Liver (tissue), 9 donors: ENCODE data around the gene LHX3. TPM values are rescaled to one million over a fixed set of nuclear protein-coding genes. Genes with fewer than 3 reads are reported as not detected.

Source experiments
- DNase-seq: peaks from one replicate; pipeline ENCODE4 v3.0.0-alpha.2; 2017; ENCODE audit warnings: low spot score
- H3K27ac ChIP-seq, 2 donors: one replicate each; pipeline ENCODE4 v1.7.0; 2013; ENCODE audit warnings: inconsistent platforms in 2 of 2, low read length in 2 of 2, control low read depth in 1 of 2, low read depth in 1 of 2, mild to moderate bottlenecking in 1 of 2
- H3K27me3 ChIP-seq, 4 donors: one replicate each; pipeline versions ENCODE4 v1.6.1 to v1.7.0; 2013; ENCODE audit warnings: low read length in 3 of 4, inconsistent platforms in 1 of 4, mild to moderate bottlenecking in 1 of 4, moderate library complexity in 1 of 4; ENCODE audit not compliant: control insufficient read depth in 4 of 4, insufficient read depth in 4 of 4
- H3K36me3 ChIP-seq, 4 donors: one replicate each; pipeline versions ENCODE4 v1.6.1 to v1.7.0; 2013; ENCODE audit warnings: low read length in 3 of 4, mild to moderate bottlenecking in 3 of 4, low read depth in 1 of 4, moderate library complexity in 1 of 4; ENCODE audit not compliant: control insufficient read depth in 4 of 4, insufficient read depth in 3 of 4
- H3K4me1 ChIP-seq, 4 donors: one replicate each; pipeline versions ENCODE4 v1.6.1 to v1.7.0; 2013; ENCODE audit warnings: low read length in 3 of 4, mild to moderate bottlenecking in 3 of 4, moderate library complexity in 1 of 4; ENCODE audit not compliant: control insufficient read depth in 4 of 4, insufficient read depth in 4 of 4
- H3K4me3 ChIP-seq, 3 donors: one replicate each; pipeline versions ENCODE4 v1.6.1 to v1.7.0; 2013; ENCODE audit warnings: low read length in 3 of 3, control low read depth in 1 of 3, low read depth in 1 of 3, mild to moderate bottlenecking in 1 of 3
- H3K9ac ChIP-seq, 2 donors: one replicate each; pipeline ENCODE4 v1.7.0; 2013; ENCODE audit warnings: low read length in 2 of 2, mild to moderate bottlenecking in 2 of 2, moderate library complexity in 2 of 2, control low read depth in 1 of 2, low read depth in 1 of 2
- H3K9me3 ChIP-seq, 4 donors: one replicate each; pipeline versions ENCODE4 v1.6.1 to v1.7.0; 2013; ENCODE audit warnings: low read length in 3 of 4; ENCODE audit not compliant: control insufficient read depth in 4 of 4
- CTCF ChIP-seq: fragments of 150-350 bp; IDR thresholded peaks from 2 replicates; pipeline ENCODE4 v1.5.1; 2017; ENCODE audit warnings: improper control_type of control experiment, low read depth, low read length; ENCODE audit not compliant: missing input control
- EGR1 ChIP-seq, 2 donors: IDR thresholded peaks; 2 replicates each; pipeline ENCODE4 v1.6.1; 2016 to 2018; ENCODE audit warnings: antibody characterized with exemption in 2 of 2, low read depth in 2 of 2
- FOXA1 ChIP-seq: IDR thresholded peaks from 2 replicates; pipeline ENCODE4 v1.6.1; 2016; ENCODE audit warnings: antibody characterized with exemption
- FOXA2 ChIP-seq: IDR thresholded peaks from 2 replicates; pipeline ENCODE4 v1.6.1; 2016; ENCODE audit warnings: antibody characterized with exemption
- GABPA ChIP-seq, 2 donors: IDR thresholded peaks in 1 of 2; conservative IDR thresholded peaks in 1 of 2; 2 replicates each; pipeline ENCODE4 v1.6.1; 2016; ENCODE audit warnings: antibody characterized with exemption in 2 of 2, mild to moderate bottlenecking in 1 of 2, moderate library complexity in 1 of 2
- HNF4A ChIP-seq, 2 donors: conservative IDR thresholded peaks; 2 replicates each; pipeline ENCODE4 v1.6.1; 2016; ENCODE audit warnings: antibody characterized with exemption in 2 of 2, mild to moderate bottlenecking in 2 of 2
- HNF4G ChIP-seq: IDR thresholded peaks from 2 replicates; pipeline ENCODE4 v1.6.1; 2016; ENCODE audit warnings: antibody characterized with exemption
- JUND ChIP-seq, 2 donors: IDR thresholded peaks; 2 replicates each; pipeline ENCODE4 v1.6.1; 2016; ENCODE audit warnings: antibody characterized with exemption in 2 of 2
- RAD21 ChIP-seq, 2 donors: IDR thresholded peaks; 2 replicates each; pipeline ENCODE4 v1.6.1; 2016; ENCODE audit warnings: antibody characterized with exemption in 2 of 2, mild to moderate bottlenecking in 2 of 2
- RXRA ChIP-seq, 2 donors: IDR thresholded peaks; 2 replicates each; pipeline ENCODE4 v1.6.1; 2017 to 2018; ENCODE audit warnings: antibody characterized with exemption in 2 of 2, mild to moderate bottlenecking in 1 of 2
- SP1 ChIP-seq: IDR thresholded peaks from 2 replicates; pipeline ENCODE4 v1.6.1; 2018; ENCODE audit warnings: antibody characterized with exemption, mild to moderate bottlenecking
- TAF1 ChIP-seq: conservative IDR thresholded peaks from 2 replicates; pipeline ENCODE4 v1.6.1; 2016; ENCODE audit warnings: antibody characterized with exemption, mild to moderate bottlenecking
- YY1 ChIP-seq: IDR thresholded peaks from 2 replicates; pipeline ENCODE4 v1.6.1; 2016; ENCODE audit warnings: antibody characterized with exemption, mild to moderate bottlenecking
- ZBTB33 ChIP-seq: IDR thresholded peaks from 2 replicates; pipeline ENCODE4 v1.6.1; 2016; ENCODE audit warnings: antibody characterized with exemption
- WGBS: extraction: QIAGEN DNeasy Blood & Tissue Kit; methylation state at CpG from one replicate; pipeline ENCODE4 v1.1.7; 2013; 5-methylcytosine and 5-hydroxymethylcytosine counted together
- polyA plus RNA-seq, 2 donors: library from polyadenylated mRNA; stranded (reverse) in 1 of 2; unstranded in 1 of 2; fragments of 200-250 nt in 1 of 2; fragments of >200 nt in 1 of 2; fragmentation: Nextera tagmentation in 1 of 2; extraction: Ambion mirVana in 1 of 2; gene quantifications; one replicate each; pipeline versions ENCODE4 v1.2.1 to v1.2.3, GENCODE V29; 2013 to 2015
- total RNA-seq, 2 donors: library from RNA; depleted of rRNA; stranded (reverse); fragments of >200 nt; gene quantifications; one replicate each; pipeline ENCODE4 v1.2.3, GENCODE V29; 2014
- TF ChIP-seq, protein P1 (sequence below): IDR thresholded peaks from 2 replicates; pipeline ENCODE4 v1.6.1; 2016; ENCODE audit warnings: antibody characterized with exemption
- TF ChIP-seq, protein P2 (sequence below): IDR thresholded peaks from 2 replicates; pipeline ENCODE4 v1.6.1; 2016; ENCODE audit warnings: antibody characterized with exemption, mild to moderate bottlenecking
- TF ChIP-seq, protein P3 (sequence below): IDR thresholded peaks from 2 replicates; pipeline ENCODE4 v1.6.1; 2016; ENCODE audit warnings: antibody characterized with exemption
- donor health status: healthy.
- donor health status: healthy.
- donor health status: healthy.
- donor health status: healthy.
- donor health status: healthy.

Gene LHX3
- total and polyA plus RNA-seq, 4 donors = not detected

DNA sequence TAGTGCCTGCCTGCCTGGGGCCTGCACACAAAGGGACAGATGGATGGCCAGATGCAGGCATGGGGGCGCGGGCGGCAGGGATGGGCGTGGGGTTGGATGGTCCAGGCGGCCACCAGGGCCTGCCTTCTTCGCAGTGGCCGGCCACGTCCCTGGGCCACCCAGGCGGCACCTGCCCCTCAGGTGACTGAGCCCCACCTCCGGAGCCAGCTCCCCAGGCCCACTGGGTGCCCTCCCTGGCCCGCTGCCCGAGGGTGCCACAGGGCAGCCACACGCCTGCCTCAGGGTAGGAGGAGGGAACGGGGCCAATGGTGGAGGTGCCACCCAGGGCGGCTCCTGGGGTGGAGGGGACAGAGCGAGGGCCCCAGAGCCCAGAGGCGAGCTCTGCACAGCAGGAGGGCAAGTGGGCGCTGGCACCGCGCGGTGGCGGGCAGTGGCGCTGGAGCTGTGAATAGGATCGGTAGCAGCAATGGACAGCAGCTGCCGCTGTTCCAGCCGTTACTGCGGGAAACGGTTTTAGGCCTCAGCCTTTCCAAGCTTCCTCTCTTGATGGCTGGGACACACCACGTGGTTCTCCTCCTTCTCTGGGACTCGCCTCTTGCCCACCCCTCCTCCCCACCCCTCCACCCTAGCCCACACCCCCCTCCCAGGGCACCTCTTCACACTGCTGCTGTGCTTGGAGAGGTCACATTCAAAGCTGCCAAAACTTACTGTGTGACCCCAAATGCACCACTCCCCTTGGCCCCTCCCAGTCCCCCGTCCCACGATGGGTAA is 19.1 kb downstream of the LHX3 start:
- Histone ChIP-seq H3K9me3 (no peaks in the 10 kb centered on the region), H3K4me1 (no peaks in the 10 kb centered on the region), H3K36me3 (no peaks in the 10 kb centered on the region), H3K27me3 (peaks cover 0 to 12% (median under 1%) of the 10 kb centered on the region in 4 donors), H3K27ac (no peak overlapping the region), H3K4me3 (no peak overlapping the region), H3K9ac (no peak overlapping the region)
- 66% methylated on average over 32 of the region's 32 CpGs for WGBS
- DNase-seq = no peak
- no peak for TF ChIP-seq TAF1
- TF ChIP-seq, protein P1, sequence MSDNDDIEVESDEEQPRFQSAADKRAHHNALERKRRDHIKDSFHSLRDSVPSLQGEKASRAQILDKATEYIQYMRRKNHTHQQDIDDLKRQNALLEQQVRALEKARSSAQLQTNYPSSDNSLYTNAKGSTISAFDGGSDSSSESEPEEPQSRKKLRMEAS = no peak
- no peak for TF ChIP-seq RAD21 (IDR thresholded peaks at IDR 0.05)
- TF ChIP-seq SP1 = no peak
- no peak for TF ChIP-seq RXRA (IDR thresholded peaks at IDR 0.05)
- no peak for TF ChIP-seq ZBTB33
- no peak for TF ChIP-seq HNF4G
- TF ChIP-seq GABPA (IDR thresholded peaks at IDR 0.05 in 1 of 2, conservative IDR thresholded peaks at IDR 0.05 in 1 of 2) = no peak
- TF ChIP-seq, protein P2, sequence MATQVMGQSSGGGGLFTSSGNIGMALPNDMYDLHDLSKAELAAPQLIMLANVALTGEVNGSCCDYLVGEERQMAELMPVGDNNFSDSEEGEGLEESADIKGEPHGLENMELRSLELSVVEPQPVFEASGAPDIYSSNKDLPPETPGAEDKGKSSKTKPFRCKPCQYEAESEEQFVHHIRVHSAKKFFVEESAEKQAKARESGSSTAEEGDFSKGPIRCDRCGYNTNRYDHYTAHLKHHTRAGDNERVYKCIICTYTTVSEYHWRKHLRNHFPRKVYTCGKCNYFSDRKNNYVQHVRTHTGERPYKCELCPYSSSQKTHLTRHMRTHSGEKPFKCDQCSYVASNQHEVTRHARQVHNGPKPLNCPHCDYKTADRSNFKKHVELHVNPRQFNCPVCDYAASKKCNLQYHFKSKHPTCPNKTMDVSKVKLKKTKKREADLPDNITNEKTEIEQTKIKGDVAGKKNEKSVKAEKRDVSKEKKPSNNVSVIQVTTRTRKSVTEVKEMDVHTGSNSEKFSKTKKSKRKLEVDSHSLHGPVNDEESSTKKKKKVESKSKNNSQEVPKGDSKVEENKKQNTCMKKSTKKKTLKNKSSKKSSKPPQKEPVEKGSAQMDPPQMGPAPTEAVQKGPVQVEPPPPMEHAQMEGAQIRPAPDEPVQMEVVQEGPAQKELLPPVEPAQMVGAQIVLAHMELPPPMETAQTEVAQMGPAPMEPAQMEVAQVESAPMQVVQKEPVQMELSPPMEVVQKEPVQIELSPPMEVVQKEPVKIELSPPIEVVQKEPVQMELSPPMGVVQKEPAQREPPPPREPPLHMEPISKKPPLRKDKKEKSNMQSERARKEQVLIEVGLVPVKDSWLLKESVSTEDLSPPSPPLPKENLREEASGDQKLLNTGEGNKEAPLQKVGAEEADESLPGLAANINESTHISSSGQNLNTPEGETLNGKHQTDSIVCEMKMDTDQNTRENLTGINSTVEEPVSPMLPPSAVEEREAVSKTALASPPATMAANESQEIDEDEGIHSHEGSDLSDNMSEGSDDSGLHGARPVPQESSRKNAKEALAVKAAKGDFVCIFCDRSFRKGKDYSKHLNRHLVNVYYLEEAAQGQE = no peak
- no peak for TF ChIP-seq FOXA1
- no peak for TF ChIP-seq HNF4A (conservative IDR thresholded peaks at IDR 0.05)
- TF ChIP-seq CTCF = no peak
- TF ChIP-seq, protein P3, sequence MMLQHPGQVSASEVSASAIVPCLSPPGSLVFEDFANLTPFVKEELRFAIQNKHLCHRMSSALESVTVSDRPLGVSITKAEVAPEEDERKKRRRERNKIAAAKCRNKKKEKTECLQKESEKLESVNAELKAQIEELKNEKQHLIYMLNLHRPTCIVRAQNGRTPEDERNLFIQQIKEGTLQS = no peak
- no peak for TF ChIP-seq YY1
- no peak for TF ChIP-seq FOXA2
- no peak for TF ChIP-seq EGR1 (IDR thresholded peaks at IDR 0.05; ENCODE audit: low read depth in 2 of 2)
- no peak for TF ChIP-seq JUND (IDR thresholded peaks at IDR 0.05)
